VCaP (cell line): ENCODE data around the gene STAT5B.
"Not testable (repeated sequence)": the region's sequence is repeated elsewhere in the genome, so short reads cannot be mapped to it uniquely, and the experiment has no call there.

ENCODE experiments used
- H3K27ac ChIP-seq: fragments of 450-650 bp; 2 replicates; pipeline ENCODE4 v1.5.1; 2017
- CTCF ChIP-seq: fragments of 450-650 bp; conservative IDR thresholded peaks from 2 replicates; pipeline ENCODE4 v1.5.1; 2017; ENCODE audit warnings: mild to moderate bottlenecking, moderate library complexity

Gene STAT5B

GRCh38 chr17:42227849-42228700 is 48.1 kb downstream of the STAT5B start:
- H3K27ac ChIP-seq = no peak overlapping the region
- TF ChIP-seq CTCF = no peak

GRCh38 chr17:42225646-42226045 is 50.5 kb downstream of the STAT5B start:
- TF ChIP-seq CTCF = no peak
- no peak overlapping the region for H3K27ac ChIP-seq

GRCh38 chr17:42224651-42225050 is 51.5 kb downstream of the STAT5B start:
- no peak for TF ChIP-seq CTCF

GRCh38 chr17:42221886-42222745 is 54.1 kb downstream of the STAT5B start:
- no peak overlapping the region for H3K27ac ChIP-seq
- peak; percentile 49; the same call in 1 of the 2 replicates for TF ChIP-seq CTCF

More at GRCh38 chr17:42224651-42225050, 51.5 kb downstream of the STAT5B start:
- H3K27ac ChIP-seq = no peak overlapping the region

GRCh38 chr17:42219280-42219679 is 56.9 kb downstream of the STAT5B start:
- not testable (repeated sequence) for H3K27ac ChIP-seq

GRCh38 chr17:42214156-42214555 is 62.0 kb downstream of the STAT5B start:
- TF ChIP-seq CTCF = no peak
- no peak overlapping the region for H3K27ac ChIP-seq

GRCh38 chr17:42212382-42212781 is 63.8 kb downstream of the STAT5B start:
- H3K27ac ChIP-seq = no peak overlapping the region
- no peak for TF ChIP-seq CTCF

GRCh38 chr17:42211921-42212341 is 64.3 kb downstream of the STAT5B start:
- H3K27ac ChIP-seq = not testable (repeated sequence)
